Natural killer cell (primary cell): Measurements from ENCODE around the gene TRABD. TPM values are rescaled to one million over a fixed set of nuclear protein-coding genes. Genes with fewer than 3 reads are reported as not detected.

Source experiments
- ATAC-seq, 3 donors: fragments of 150-1000 bp in 2 of 3; fragments of 200-7000 bp in 1 of 3; cut with Tn5 transposase; 1 replicate in 1 of 3; 2 replicates in 2 of 3; pipeline ENCODE4 v1.10.0; 2021; ENCODE audit warnings: mild to moderate bottlenecking in 2 of 3, moderate library complexity in 2 of 3
- DNase-seq, 2 donors: peaks; one replicate each; pipeline versions ENCODE4 v3.0.0 to v3.0.0-alpha.2; 2013 to 2021; ENCODE audit warnings: mixed read lengths in 1 of 2
- H3K27ac ChIP-seq: one replicate; pipeline ENCODE4 v1.5.1; 2013; ENCODE audit warnings: mild to moderate bottlenecking, low read length
- H3K27me3 ChIP-seq: one replicate; pipeline ENCODE4 v1.6.1; 2013; ENCODE audit warnings: low read length; ENCODE audit not compliant: control insufficient read depth, insufficient read depth
- H3K36me3 ChIP-seq: one replicate; pipeline ENCODE4 v1.6.1; 2013; ENCODE audit warnings: low read length; ENCODE audit not compliant: control insufficient read depth, insufficient read depth
- H3K4me1 ChIP-seq: one replicate; pipeline ENCODE4 v1.6.1; 2013; ENCODE audit warnings: low read length; ENCODE audit not compliant: control insufficient read depth, insufficient read depth
- H3K4me3 ChIP-seq: one replicate; pipeline ENCODE4 v1.5.1; 2013; ENCODE audit warnings: low read length
- H3K9me3 ChIP-seq: one replicate; pipeline ENCODE4 v1.6.1; 2013; ENCODE audit warnings: low read length; ENCODE audit not compliant: control insufficient read depth, insufficient read depth
- H3K27ac Mint-ChIP-seq, 2 donors: one replicate each; pipeline ENCODE4 v1.8.0; 2022; ENCODE audit warnings: mild to moderate bottlenecking in 2 of 2, mixed read lengths in 2 of 2, moderate library complexity in 1 of 2
- H3K27me3 Mint-ChIP-seq, 2 donors: one replicate each; pipeline ENCODE4 v1.8.0; 2022; ENCODE audit warnings: low read depth in 2 of 2, mixed read lengths in 2 of 2
- H3K36me3 Mint-ChIP-seq: one replicate; pipeline ENCODE4 v1.8.0; 2022; ENCODE audit warnings: mixed read lengths
- H3K4me1 Mint-ChIP-seq, 2 donors: one replicate each; pipeline ENCODE4 v1.8.0; 2022; ENCODE audit warnings: mixed read lengths in 2 of 2
- H3K4me3 Mint-ChIP-seq: one replicate; pipeline ENCODE4 v1.8.0; 2022; ENCODE audit warnings: mild to moderate bottlenecking, moderate library complexity, mixed read lengths
- H3K9me3 Mint-ChIP-seq, 2 donors: one replicate each; pipeline ENCODE4 v1.8.0; 2022; ENCODE audit warnings: mixed read lengths in 2 of 2
- WGBS: methylation state at CpG from one replicate; pipeline ENCODE4 v1.1.7; 2013; ENCODE audit warnings: missing lambda C conversion rate; ENCODE audit not compliant: insufficient coverage; 5-methylcytosine and 5-hydroxymethylcytosine counted together
- intact Hi-C: fragments of 100-400 bp; cut with micrococcal nuclease; formaldehyde crosslinking; loops from one replicate; pipeline ENCODE4 v1.14.2; 2022
- total RNA-seq, 4 donors: library from RNA; stranded (reverse); fragments of 120-200 nt in 1 of 4; gene quantifications; one replicate each; pipeline versions ENCODE4 v1.2.3 to v1.2.4, GENCODE V29; 2013 to 2022
- TF ChIP-seq, protein P1 (sequence below): fragments of 200-600 bp; IDR thresholded peaks from one replicate; pipeline ENCODE4 v1.8.0; 2022; ENCODE audit warnings: antibody characterized with exemption

The TRABD gene
- total RNA-seq, 3 donors from 2014 or later (not counting 1 experiment from before 2014, with no cell fraction given) = 129 to 138 (median 132) TPM

DNA sequence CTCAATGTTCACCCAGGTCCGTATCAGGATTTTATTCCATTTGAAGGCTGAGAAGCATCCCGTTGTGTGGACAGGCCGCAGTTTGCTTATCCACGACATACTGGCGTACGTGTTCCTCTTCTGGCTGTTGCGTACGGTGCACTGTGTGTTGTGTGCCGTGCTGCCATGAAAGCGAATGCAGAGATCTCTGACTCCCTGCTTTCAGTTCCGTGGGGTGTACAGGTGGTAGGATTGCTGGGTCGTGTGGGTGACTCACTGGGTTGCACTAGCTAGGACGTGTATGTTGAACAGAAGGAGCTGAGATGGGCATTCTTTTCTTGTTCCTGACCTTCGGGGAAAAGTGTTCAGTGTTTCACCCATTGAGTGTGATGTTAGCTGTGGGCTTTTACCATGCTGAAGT, 25.4 kb downstream of the TRABD start:
- H3K27me3 Mint-ChIP-seq = no peaks in the 10 kb centered on the region

DNA sequence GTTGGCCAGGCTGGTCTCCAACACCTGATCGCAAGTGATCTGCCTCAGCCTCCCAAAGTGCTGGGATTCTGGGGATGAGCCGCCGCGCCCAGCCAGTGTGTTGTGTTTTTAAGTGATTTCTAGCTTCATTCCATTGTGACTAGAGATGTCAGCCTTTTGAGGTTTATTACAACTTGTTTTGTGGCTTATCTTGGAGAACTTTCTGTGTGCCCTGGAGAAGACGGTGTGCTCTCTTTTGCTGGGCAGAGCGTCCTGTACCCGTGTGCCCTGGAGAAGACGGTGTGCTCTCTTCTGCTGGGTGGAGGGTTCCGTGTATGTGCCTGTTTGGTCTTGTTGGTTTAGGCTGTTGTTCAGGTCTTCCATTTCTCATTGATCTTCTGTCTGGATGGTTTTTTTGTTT, 27.6 kb downstream of the TRABD start:
- Histone ChIP-seq H3K9me3 (no peaks in the 10 kb centered on the region), H3K4me1 (peaks cover 10% of the 10 kb centered on the region), H3K36me3 (peaks cover 59% of the 10 kb centered on the region), H3K27ac (no peak overlapping the region), H3K4me3 (no peak overlapping the region), H3K27me3 (no peaks in the 10 kb centered on the region)
- intact Hi-C loops = no loop called here
- TF ChIP-seq, protein P1, sequence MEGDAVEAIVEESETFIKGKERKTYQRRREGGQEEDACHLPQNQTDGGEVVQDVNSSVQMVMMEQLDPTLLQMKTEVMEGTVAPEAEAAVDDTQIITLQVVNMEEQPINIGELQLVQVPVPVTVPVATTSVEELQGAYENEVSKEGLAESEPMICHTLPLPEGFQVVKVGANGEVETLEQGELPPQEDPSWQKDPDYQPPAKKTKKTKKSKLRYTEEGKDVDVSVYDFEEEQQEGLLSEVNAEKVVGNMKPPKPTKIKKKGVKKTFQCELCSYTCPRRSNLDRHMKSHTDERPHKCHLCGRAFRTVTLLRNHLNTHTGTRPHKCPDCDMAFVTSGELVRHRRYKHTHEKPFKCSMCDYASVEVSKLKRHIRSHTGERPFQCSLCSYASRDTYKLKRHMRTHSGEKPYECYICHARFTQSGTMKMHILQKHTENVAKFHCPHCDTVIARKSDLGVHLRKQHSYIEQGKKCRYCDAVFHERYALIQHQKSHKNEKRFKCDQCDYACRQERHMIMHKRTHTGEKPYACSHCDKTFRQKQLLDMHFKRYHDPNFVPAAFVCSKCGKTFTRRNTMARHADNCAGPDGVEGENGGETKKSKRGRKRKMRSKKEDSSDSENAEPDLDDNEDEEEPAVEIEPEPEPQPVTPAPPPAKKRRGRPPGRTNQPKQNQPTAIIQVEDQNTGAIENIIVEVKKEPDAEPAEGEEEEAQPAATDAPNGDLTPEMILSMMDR = no peak
- H3K9me3 Mint-ChIP-seq = no peaks in the 10 kb centered on the region
- DNase-seq (no peak), ATAC-seq (no peak)
- 98% methylated on average over 9 of the region's 9 CpGs for WGBS
- peak overlapping the region in 1 of 2 donors; percentile 48 for H3K27ac Mint-ChIP-seq
- no peaks in the 10 kb centered on the region for H3K36me3 Mint-ChIP-seq
- H3K4me1 Mint-ChIP-seq = peaks cover 11 to 14% of the 10 kb centered on the region in 2 donors
- no peaks in the 10 kb centered on the region for H3K27me3 Mint-ChIP-seq
- no peak overlapping the region for H3K4me3 Mint-ChIP-seq

More for the DNA sequence above, 25.4 kb downstream of the TRABD start:
- no peak for DNase-seq
- H3K4me3 Mint-ChIP-seq = no peak overlapping the region
- ATAC-seq = no peak
- 94% methylated on average over 14 of the region's 14 CpGs for WGBS
- H3K9me3 Mint-ChIP-seq = no peaks in the 10 kb centered on the region
- no peak overlapping the region for H3K27ac ChIP-seq
- peaks cover 11 to 14% of the 10 kb centered on the region in 2 donors for H3K4me1 Mint-ChIP-seq
- no peaks in the 10 kb centered on the region for H3K9me3 ChIP-seq
- H3K36me3 ChIP-seq = peaks cover 50% of the 10 kb centered on the region
- TF ChIP-seq, protein P1 = no peak
- no peaks in the 10 kb centered on the region for H3K36me3 Mint-ChIP-seq
- no peaks in the 10 kb centered on the region for H3K27me3 ChIP-seq
- intact Hi-C loops = no loop called here
- peaks cover 15% of the 10 kb centered on the region for H3K4me1 ChIP-seq
- no peak overlapping the region for H3K4me3 ChIP-seq
- H3K27ac Mint-ChIP-seq = no peak overlapping the region

DNA sequence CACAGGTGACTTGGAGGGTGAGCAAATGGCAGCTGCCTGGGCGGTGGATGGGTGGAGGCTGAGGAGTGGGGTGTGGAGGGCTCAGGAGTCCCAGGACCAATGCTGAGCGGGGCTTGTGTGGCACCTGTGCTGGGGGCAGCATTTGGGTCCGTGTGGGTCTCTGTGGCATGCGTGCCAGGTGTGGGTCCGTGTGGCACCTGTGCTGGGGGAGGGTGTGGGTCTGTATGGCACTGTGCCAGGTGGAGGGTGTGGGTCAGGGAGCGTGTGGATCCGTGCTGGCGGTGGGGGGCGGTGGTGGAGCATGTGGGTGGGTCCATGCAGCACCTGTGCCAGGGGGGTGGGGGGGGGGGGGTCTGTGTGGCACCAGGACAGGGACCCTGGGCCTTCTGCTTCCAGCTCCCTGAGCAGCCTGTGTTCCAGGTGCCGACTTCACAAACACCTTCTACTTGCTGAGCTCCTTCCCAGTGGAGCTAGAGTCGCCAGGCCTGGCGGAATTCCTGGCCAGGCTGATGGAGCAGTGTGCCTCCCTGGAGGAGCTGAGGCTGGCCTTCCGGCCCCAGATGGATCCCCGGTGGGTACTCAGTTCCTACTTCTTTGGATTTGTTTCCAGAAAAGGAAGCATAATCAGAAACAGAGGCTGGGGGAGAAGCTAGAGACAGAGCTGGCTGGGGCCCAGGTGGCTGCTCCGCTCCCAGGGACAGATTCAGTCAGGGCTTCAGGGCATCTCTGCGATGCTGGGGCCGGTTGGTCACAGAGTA, 29.8 kb downstream of the TRABD start:
- Histone ChIP-seq H3K27me3 (no peaks in the 10 kb centered on the region), H3K9me3 (no peaks in the 10 kb centered on the region), H3K36me3 (peaks cover 62% of the 10 kb centered on the region), H3K4me3 (no peak overlapping the region), H3K4me1 (no peaks in the 10 kb centered on the region), H3K27ac (no peak overlapping the region)
- Mint-ChIP-seq H3K4me3 (no peak overlapping the region), H3K9me3 (no peaks in the 10 kb centered on the region), H3K27ac (peak overlapping the region; percentile 44 to 64), H3K27me3 (no peaks in the 10 kb centered on the region), H3K4me1 (peaks cover 5 to 6% of the 10 kb centered on the region in 2 donors), H3K36me3 (no peaks in the 10 kb centered on the region)
- DNase-seq (no peak), ATAC-seq (no peak)
- 94% methylated on average over 13 of the region's 17 CpGs for WGBS
- intact Hi-C loops = no loop called here
- TF ChIP-seq, protein P1 = no peak
